SU-DHL-6 (cell line): ENCODE results near the gene CMA1.
"Not testable (repeated sequence)": the region's sequence is repeated elsewhere in the genome, so short reads cannot be mapped to it uniquely, and the experiment has no call there.

ENCODE experiments used
- H2AFZ ChIP-seq: fragments of 200-600 bp; sonication (generic); 2 replicates; pipeline ENCODE4 v1.6.1; 2014; ENCODE audit warnings: low read depth, mild to moderate bottlenecking, moderate library complexity, mixed read lengths, antibody characterized with exemption, low read length; ENCODE audit not compliant: severe bottlenecking
- H3F3A ChIP-seq: fragments of 200-600 bp; shearing (Covaris generic); 2 replicates; pipeline ENCODE4 v1.6.0; 2016; ENCODE audit warnings: antibody characterized with exemption, mild to moderate bottlenecking; ENCODE audit not compliant: insufficient read depth
- H3K27ac ChIP-seq: fragments of 200-600 bp; sonication (generic); 2 replicates; pipeline ENCODE4 v1.5.1; 2016; ENCODE audit warnings: low read depth, mild to moderate bottlenecking, low read length, moderate library complexity, mixed read lengths
- H3K27me3 ChIP-seq: fragments of 200-600 bp; sonication (generic), shearing (Covaris generic); 2 replicates; pipeline ENCODE4 v1.6.0; 2014; ENCODE audit warnings: mild to moderate bottlenecking, low read length
- H3K36me3 ChIP-seq: fragments of 200-600 bp; sonication (generic); 2 replicates; pipeline ENCODE4 v1.6.1; 2014; ENCODE audit warnings: mild to moderate bottlenecking, low read length, mixed read lengths
- H3K4me2 ChIP-seq: fragments of 300-600, 200-600 bp; shearing (Covaris generic), sonication (generic); 2 replicates; pipeline ENCODE4 v1.6.0; 2014; ENCODE audit warnings: low read length, low read depth, mild to moderate bottlenecking; ENCODE audit not compliant: poor library complexity, severe bottlenecking
- H3K4me3 ChIP-seq: fragments of 200-600 bp; sonication (generic); 2 replicates; pipeline ENCODE4 v1.5.1; 2014; ENCODE audit warnings: antibody characterized with exemption, low read length, mild to moderate bottlenecking, mixed read lengths; ENCODE audit not compliant: insufficient read depth, poor library complexity, severe bottlenecking
- H3K79me2 ChIP-seq: fragments of 200-600 bp; sonication (generic); 2 replicates; pipeline ENCODE4 v1.6.1; 2014; ENCODE audit warnings: mild to moderate bottlenecking, low read length, moderate library complexity; ENCODE audit not compliant: insufficient read depth
- H3K9ac ChIP-seq: fragments of 200-600 bp; sonication (generic); 2 replicates; pipeline ENCODE4 v1.7.0; 2014; ENCODE audit warnings: mild to moderate bottlenecking, low read length
- H3K9me2 ChIP-seq: fragments of 200-600 bp; sonication (generic); replicated peaks from 2 replicates; pipeline ENCODE4 v1.6.1; 2014; ENCODE audit warnings: low read length; ENCODE audit not compliant: insufficient read depth
- H3K9me3 ChIP-seq: fragments of 200-600 bp; sonication (generic); 2 replicates; pipeline ENCODE4 v1.6.1; 2014; ENCODE audit warnings: low read length, mixed read lengths; ENCODE audit not compliant: insufficient read depth
- H4K20me1 ChIP-seq: fragments of 200-600 bp; sonication (generic); 2 replicates; pipeline ENCODE4 v1.6.1; 2014; ENCODE audit warnings: low read depth, mild to moderate bottlenecking, antibody characterized with exemption, low read length, moderate library complexity, mixed read lengths
- EZH2phosphoT487 ChIP-seq: fragments of 200-600 bp; sonication (generic), shearing (Covaris generic); conservative IDR thresholded peaks from 2 replicates; pipeline ENCODE4 v1.6.1; 2018; ENCODE audit warnings: mild to moderate bottlenecking, antibody characterized with exemption, low read length, moderate library complexity, mixed read lengths
- TF ChIP-seq, protein P1 (sequence below): fragments of 200-600 bp; sonication (generic); IDR thresholded peaks from one replicate; pipeline ENCODE4 v1.5.1; 2017; ENCODE audit warnings: antibody characterized with exemption, mild to moderate bottlenecking, low read length, moderate library complexity; ENCODE audit not compliant: insufficient read depth, poor library complexity, severe bottlenecking

CMA1 gene, protein sequence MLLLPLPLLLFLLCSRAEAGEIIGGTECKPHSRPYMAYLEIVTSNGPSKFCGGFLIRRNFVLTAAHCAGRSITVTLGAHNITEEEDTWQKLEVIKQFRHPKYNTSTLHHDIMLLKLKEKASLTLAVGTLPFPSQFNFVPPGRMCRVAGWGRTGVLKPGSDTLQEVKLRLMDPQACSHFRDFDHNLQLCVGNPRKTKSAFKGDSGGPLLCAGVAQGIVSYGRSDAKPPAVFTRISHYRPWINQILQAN

DNA sequence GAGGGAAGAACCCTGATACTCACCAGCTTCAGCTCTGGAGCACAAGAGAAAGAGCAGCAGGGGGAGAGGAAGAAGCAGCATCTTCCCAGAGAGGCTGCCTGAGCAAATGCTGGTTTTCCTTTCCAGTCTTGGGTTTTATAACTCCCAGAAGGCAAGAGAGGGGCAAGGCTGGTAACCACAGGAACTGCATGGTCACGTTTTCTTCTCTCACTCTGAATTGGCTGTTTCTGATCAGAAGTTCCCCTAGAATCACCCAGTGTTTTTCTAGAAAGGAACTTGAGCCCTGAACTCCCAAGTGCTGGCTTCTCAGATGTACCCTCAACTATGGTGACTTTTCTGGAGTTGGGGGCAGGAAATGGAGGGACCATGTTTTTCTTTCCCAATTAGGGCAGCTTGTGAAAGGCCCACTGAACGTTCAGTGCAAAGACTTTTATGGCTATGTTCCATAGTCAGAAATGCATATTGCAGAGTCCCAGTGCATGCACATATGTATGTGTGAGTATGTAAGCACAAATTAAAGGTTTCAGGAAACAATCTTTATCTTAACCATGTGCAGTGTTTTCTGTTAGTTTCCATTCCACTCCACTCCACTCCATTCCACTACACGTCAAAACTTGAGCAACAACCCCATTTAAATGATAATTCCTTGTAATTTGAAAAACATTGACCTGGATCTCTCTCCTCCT lies at the start of gene CMA1:
TSS of gene CMA1 (minus strand) at position 111 of the 686 bp plus-strand sequence. CDS start at position 81, 30 bp downstream.
- Histone ChIP-seq H3K27ac (no peak within 1 kb of the TSS), H3K4me3 (no peak within 1 kb of the TSS), H3K36me3 (no peaks in the 10 kb centered on the region), H2AFZ (no peak within 1 kb of the TSS), H3K4me2 (no peak within 1 kb of the TSS), H3F3A (no peaks in the 10 kb centered on the region), H3K79me2 (no peaks in the 10 kb centered on the region), H3K9ac (no peak within 1 kb of the TSS), H3K9me3 (no peaks in the 10 kb centered on the region), H4K20me1 (no peaks in the 10 kb centered on the region), H3K9me2 (no peaks in the 10 kb centered on the region), H3K27me3 (no peaks in the 10 kb centered on the region)
- TF ChIP-seq EZH2phosphoT487 = no peak
- TF ChIP-seq, protein P1, sequence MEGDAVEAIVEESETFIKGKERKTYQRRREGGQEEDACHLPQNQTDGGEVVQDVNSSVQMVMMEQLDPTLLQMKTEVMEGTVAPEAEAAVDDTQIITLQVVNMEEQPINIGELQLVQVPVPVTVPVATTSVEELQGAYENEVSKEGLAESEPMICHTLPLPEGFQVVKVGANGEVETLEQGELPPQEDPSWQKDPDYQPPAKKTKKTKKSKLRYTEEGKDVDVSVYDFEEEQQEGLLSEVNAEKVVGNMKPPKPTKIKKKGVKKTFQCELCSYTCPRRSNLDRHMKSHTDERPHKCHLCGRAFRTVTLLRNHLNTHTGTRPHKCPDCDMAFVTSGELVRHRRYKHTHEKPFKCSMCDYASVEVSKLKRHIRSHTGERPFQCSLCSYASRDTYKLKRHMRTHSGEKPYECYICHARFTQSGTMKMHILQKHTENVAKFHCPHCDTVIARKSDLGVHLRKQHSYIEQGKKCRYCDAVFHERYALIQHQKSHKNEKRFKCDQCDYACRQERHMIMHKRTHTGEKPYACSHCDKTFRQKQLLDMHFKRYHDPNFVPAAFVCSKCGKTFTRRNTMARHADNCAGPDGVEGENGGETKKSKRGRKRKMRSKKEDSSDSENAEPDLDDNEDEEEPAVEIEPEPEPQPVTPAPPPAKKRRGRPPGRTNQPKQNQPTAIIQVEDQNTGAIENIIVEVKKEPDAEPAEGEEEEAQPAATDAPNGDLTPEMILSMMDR = no peak

DNA sequence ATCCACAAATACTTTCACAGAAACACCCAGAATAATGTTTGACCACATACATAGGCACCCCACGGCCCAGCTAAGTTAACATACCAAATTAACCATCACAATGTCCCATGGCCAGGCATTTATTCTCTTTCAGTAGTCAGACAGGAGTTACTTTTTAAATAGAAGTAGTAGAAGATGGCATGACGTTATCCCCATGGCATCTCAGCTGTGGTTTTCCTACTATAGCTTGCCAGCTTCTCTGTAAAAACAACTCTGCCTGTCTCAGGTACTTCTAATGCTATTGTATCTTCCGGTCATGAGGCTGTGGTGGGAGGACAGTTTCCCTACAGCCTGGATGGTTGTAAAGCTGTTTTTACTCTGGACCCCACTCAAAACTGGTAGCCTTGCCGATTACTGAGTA lies 48.7 kb upstream of the CMA1 start:
- H3K4me2 ChIP-seq = no peak overlapping the region

DNA sequence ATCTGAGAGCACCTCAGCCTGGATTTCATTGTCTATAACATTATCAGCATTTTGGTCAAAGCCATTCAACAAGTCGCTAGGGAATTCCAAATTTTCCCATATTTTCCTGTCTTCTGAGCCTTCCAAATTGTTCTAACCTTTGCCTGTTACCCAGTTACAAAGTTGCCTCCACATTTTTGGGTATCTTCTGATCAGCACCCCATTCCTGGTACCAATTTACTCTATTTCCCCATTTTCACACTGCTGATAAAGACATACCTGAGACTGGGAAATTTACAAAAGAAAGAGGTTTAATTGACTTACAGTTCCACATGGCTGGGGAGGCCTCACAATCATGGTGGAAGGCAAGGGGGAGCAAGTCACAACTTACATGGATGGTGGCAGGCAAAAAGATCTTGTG lies 41.0 kb upstream of the CMA1 start:
- H3K9me2 ChIP-seq, H3K9me3 ChIP-seq, H3K79me2 ChIP-seq, H3K4me3 ChIP-seq, H4K20me1 ChIP-seq, H3F3A ChIP-seq, H3K9ac ChIP-seq, H3K36me3 ChIP-seq, H3K4me2 ChIP-seq, H2AFZ ChIP-seq, H3K27me3 ChIP-seq, H3K27ac ChIP-seq: not testable (repeated sequence)

More for the DNA sequence above, 48.7 kb upstream of the CMA1 start:
- no peaks in the 10 kb centered on the region for H3K36me3 ChIP-seq
- TF ChIP-seq, protein P1 = no peak
- no peak overlapping the region for H3K27ac ChIP-seq
- no peaks in the 10 kb centered on the region for H3K27me3 ChIP-seq
- no peaks in the 10 kb centered on the region for H4K20me1 ChIP-seq
- no peaks in the 10 kb centered on the region for H3K9me2 ChIP-seq
- no peaks in the 10 kb centered on the region for H3K9me3 ChIP-seq
- H3K9ac ChIP-seq = no peak overlapping the region
- no peaks in the 10 kb centered on the region for H3F3A ChIP-seq
- H2AFZ ChIP-seq = no peak overlapping the region
- H3K4me3 ChIP-seq = no peak overlapping the region
- H3K79me2 ChIP-seq = no peaks in the 10 kb centered on the region

DNA sequence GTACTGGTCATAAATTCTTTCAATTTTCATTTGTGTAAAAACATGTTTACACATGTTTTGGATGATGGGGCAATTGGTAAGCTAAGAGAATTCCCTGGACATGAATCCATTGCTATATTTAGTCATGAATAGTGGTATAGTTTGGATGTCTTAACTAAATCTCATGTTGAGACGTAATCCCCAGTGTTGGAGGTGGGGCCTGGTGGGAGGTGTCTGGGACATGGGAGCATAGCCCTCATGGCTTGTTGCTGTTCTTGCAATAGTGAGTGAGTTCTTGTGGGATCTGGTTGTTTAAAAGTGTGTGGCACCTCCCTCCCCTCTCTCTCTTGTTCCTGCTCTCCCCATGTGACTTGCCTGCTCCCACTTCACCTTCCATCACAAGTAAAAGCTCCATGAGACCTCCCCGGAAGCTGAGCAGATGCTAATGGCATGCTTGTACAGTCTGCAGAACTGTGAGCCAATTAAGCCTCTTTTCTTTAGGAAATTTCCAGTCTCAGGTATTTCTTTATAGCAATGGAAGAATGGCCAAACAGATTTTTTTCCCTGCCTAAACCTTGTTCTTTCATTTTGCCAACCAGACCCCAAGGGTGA lies 34.4 kb upstream of the CMA1 start:
- no peaks in the 10 kb centered on the region for H3K9me2 ChIP-seq
- H3K36me3 ChIP-seq = no peaks in the 10 kb centered on the region
- no peak overlapping the region for H3K27ac ChIP-seq
- H3K4me3 ChIP-seq = no peak overlapping the region
- no peak overlapping the region for H2AFZ ChIP-seq
- H3K9me3 ChIP-seq = 0 out of 2 replicates have a peak, but pooled peaks cover 3% of the 10 kb centered on the region
- no peaks in the 10 kb centered on the region for H3K79me2 ChIP-seq
- H3K27me3 ChIP-seq = no peaks in the 10 kb centered on the region
- no peaks in the 10 kb centered on the region for H4K20me1 ChIP-seq
- H3K9ac ChIP-seq = no peak overlapping the region
- H3K4me2 ChIP-seq = no peak overlapping the region
- H3F3A ChIP-seq = no peaks in the 10 kb centered on the region
- TF ChIP-seq, protein P1 = no peak
- TF ChIP-seq EZH2phosphoT487 = no peak
